HG03457 (cell line): ENCODE measurements around the gene CFAP119.
"Not testable (repeated sequence)": the region's sequence is repeated elsewhere in the genome, so short reads cannot be mapped to it uniquely, and the experiment has no call there.

Source experiments
- ATAC-seq: cut with Tn5 transposase; IDR thresholded peaks from one replicate; pipeline ENCODE4 v1.9.1; 2021; ENCODE audit warnings: moderate number of reproducible peaks; ENCODE audit not compliant: unreplicated experiment

The CFAP119 gene

GRCh38 chr16:30761928-30762902 lies at the start of gene CFAP119, which contains the start of gene RNF40:
Gene CFAP119, minus strand, starts transcription at chr16:30762062. Its CDS starts 314 bp downstream, at chr16:30761748.
Gene RNF40, plus strand, starts transcription at chr16:30762322. Its CDS starts 224 bp downstream, at chr16:30762546.
- ATAC-seq, result peak; percentile 68

GRCh38 chr16:30809675-30810074 lies 47.8 kb upstream of the CFAP119 start:
- not testable (repeated sequence) for ATAC-seq

GRCh38 chr16:30808890-30809426 lies 47.1 kb upstream of the CFAP119 start:
- ATAC-seq, result not testable (repeated sequence)

- ATAC-seq, result no peak
Measured at GRCh38 chr16:30808146-30808545, 46.3 kb upstream of the CFAP119 start.

- ATAC-seq, result no peak
Measured at GRCh38 chr16:30805370-30806169, 43.7 kb upstream of the CFAP119 start.

- ATAC-seq, result no peak
Measured at GRCh38 chr16:30805056-30805369, 43.2 kb upstream of the CFAP119 start.

- no peak for ATAC-seq
Measured at GRCh38 chr16:30802936-30803335, 41.1 kb upstream of the CFAP119 start.

- no peak for ATAC-seq
Measured at GRCh38 chr16:30797670-30798309, 35.9 kb upstream of the CFAP119 start.

- no peak for ATAC-seq
Measured at GRCh38 chr16:30794634-30795033, 32.8 kb upstream of the CFAP119 start.

GRCh38 chr16:30793508-30794069 lies 31.7 kb upstream of the CFAP119 start:
- ATAC-seq, result no peak

- no peak for ATAC-seq
Measured at GRCh38 chr16:30787613-30788378, 25.9 kb upstream of the CFAP119 start.

- ATAC-seq, result no peak
Measured at GRCh38 chr16:30786936-30787612, 25.2 kb upstream of the CFAP119 start, which contains the start of gene ZNF629. Gene ZNF629, minus strand, starts transcription at chr16:30787205. Its CDS starts 2,723 bp downstream, at chr16:30784482.

GRCh38 chr16:30786115-30786935 lies 24.5 kb upstream of the CFAP119 start:
- no peak for ATAC-seq

GRCh38 chr16:30785126-30786106 lies 23.6 kb upstream of the CFAP119 start:
- no peak for ATAC-seq

- ATAC-seq, result no peak
Measured at GRCh38 chr16:30784215-30784614, 22.4 kb upstream of the CFAP119 start.

- no peak for ATAC-seq
Measured at GRCh38 chr16:30783280-30784109, 21.6 kb upstream of the CFAP119 start.
